Measurements from ENCODE around the gene MORN4.

MORN4 gene

GRCh38 chr10:97648562-97649404 is 15.5 kb upstream of the MORN4 start:
- Histone ChIP-seq H2BK15ac (ENCODE audit: low read length) (no peak overlapping the region), H3K14ac (ENCODE audit: low read length) (no peak overlapping the region), H4K91ac (ENCODE audit: low read depth, low read length, poor library complexity) (no peak overlapping the region), H2AFZ (ENCODE audit: low read length) (no peak overlapping the region), H2BK12ac (ENCODE audit: low read length) (no peak overlapping the region), H3K9ac (ENCODE audit: low read depth, low read length, poor library complexity) (no peak overlapping the region), H3K18ac (ENCODE audit: low read length) (no peak overlapping the region), H3K4me2 (ENCODE audit: insufficient read depth, low read length, poor library complexity, severe bottlenecking) (no peak overlapping the region), H3K9me3 (replicated peaks in 1 of 2; ENCODE audit: control insufficient read depth in 2 of 2, insufficient read depth in 1 of 2, low read depth in 1 of 2, low read length in 2 of 2) (peaks cover 0 to 9% of the 10 kb centered on the region in 2 donors), H3K4me3 (ENCODE audit: low read length in 2 of 2) (no peak overlapping the region), H4K8ac (ENCODE audit: low read depth, low read length) (no peak overlapping the region), H3K79me1 (ENCODE audit: low read depth, low read length) (no peaks in the 10 kb centered on the region), H3K36me3 (replicated peaks in 1 of 2; ENCODE audit: control insufficient read depth in 2 of 2, insufficient read depth in 2 of 2, low read length in 2 of 2) (peaks cover 26 to 77% of the 10 kb centered on the region in 2 donors), H3K23ac (ENCODE audit: low read depth, low read length, poor library complexity) (no peak overlapping the region), H3K4ac (ENCODE audit: low read length) (no peak overlapping the region), H2BK5ac (ENCODE audit: low read length) (no peak overlapping the region), H2AK5ac (ENCODE audit: low read depth, low read length) (no peak overlapping the region), H2BK120ac (ENCODE audit: low read depth, low read length) (no peak overlapping the region), H3K27me3 (ENCODE audit: control insufficient read depth in 3 of 3, insufficient read depth in 3 of 3, low read depth in 1 of 3, low read length in 3 of 3) (no peaks in the 10 kb centered on the region), H3K27ac (replicated peaks; ENCODE audit: low read length) (no peak overlapping the region), H3K4me1 (ENCODE audit: control insufficient read depth in 2 of 2, insufficient read depth in 1 of 2, low read depth in 1 of 2, low read length in 2 of 2) (peaks cover 0 to 9% of the 10 kb centered on the region in 2 donors)
- DNase-seq (ENCODE audit: low spot score) = no peak
- no CpG with 5 or more reads among the region's 5 CpGs for WGBS, 2 donors (ENCODE audit: extremely low coverage in 2 of 2, insufficient read length in 2 of 2, insufficient replicate concordance in 1 of 2)

- Histone ChIP-seq H2BK15ac (ENCODE audit: low read length) (no peak overlapping the region), H2BK120ac (ENCODE audit: low read depth, low read length) (no peak overlapping the region), H4K91ac (ENCODE audit: low read depth, low read length, poor library complexity) (no peak overlapping the region), H3K18ac (ENCODE audit: low read length) (no peak overlapping the region), H3K27ac (replicated peaks; ENCODE audit: low read length) (no peak overlapping the region), H3K14ac (ENCODE audit: low read length) (no peak overlapping the region), H3K9me3 (replicated peaks in 1 of 2; ENCODE audit: control insufficient read depth in 2 of 2, insufficient read depth in 1 of 2, low read depth in 1 of 2, low read length in 2 of 2) (peaks cover 0 to 9% of the 10 kb centered on the region in 2 donors), H4K8ac (ENCODE audit: low read depth, low read length) (no peak overlapping the region), H2BK5ac (ENCODE audit: low read length) (no peak overlapping the region), H2AK5ac (ENCODE audit: low read depth, low read length) (no peak overlapping the region), H3K4me2 (ENCODE audit: insufficient read depth, low read length, poor library complexity, severe bottlenecking) (no peak overlapping the region), H3K4ac (ENCODE audit: low read length) (no peak overlapping the region), H3K79me1 (ENCODE audit: low read depth, low read length) (peaks cover 2% of the 10 kb centered on the region), H3K23ac (ENCODE audit: low read depth, low read length, poor library complexity) (no peak overlapping the region), H2BK12ac (ENCODE audit: low read length) (no peak overlapping the region), H3K4me1 (ENCODE audit: control insufficient read depth in 2 of 2, insufficient read depth in 1 of 2, low read depth in 1 of 2, low read length in 2 of 2) (peaks cover 0 to 9% of the 10 kb centered on the region in 2 donors), H3K27me3 (ENCODE audit: control insufficient read depth in 3 of 3, insufficient read depth in 3 of 3, low read depth in 1 of 3, low read length in 3 of 3) (no peaks in the 10 kb centered on the region), H2AFZ (ENCODE audit: low read length) (no peak overlapping the region), H3K9ac (ENCODE audit: low read depth, low read length, poor library complexity) (no peak overlapping the region), H3K4me3 (ENCODE audit: low read length in 2 of 2) (no peak overlapping the region), H3K36me3 (replicated peaks in 1 of 2; ENCODE audit: control insufficient read depth in 2 of 2, insufficient read depth in 2 of 2, low read length in 2 of 2) (peaks cover 21 to 75% of the 10 kb centered on the region in 2 donors)
- no CpG with 5 or more reads among the region's 1 CpG for WGBS, 2 donors (ENCODE audit: extremely low coverage in 2 of 2, insufficient read length in 2 of 2, insufficient replicate concordance in 1 of 2)
- no peak for DNase-seq (ENCODE audit: low spot score)
Measured at GRCh38 chr10:97647556-97647955, 14.3 kb upstream of the MORN4 start.

- no peak overlapping the region for H3K18ac ChIP-seq (ENCODE audit: low read length)
- H2BK15ac ChIP-seq (ENCODE audit: low read length) = no peak overlapping the region
- no peak overlapping the region for H3K9ac ChIP-seq (ENCODE audit: low read depth, low read length, poor library complexity)
- H3K36me3 ChIP-seq (replicated peaks in 1 of 2; ENCODE audit: control insufficient read depth in 2 of 2, insufficient read depth in 2 of 2, low read length in 2 of 2) = peaks cover 11 to 52% of the 10 kb centered on the region in 2 donors
- peaks cover 6 to 14% of the 10 kb centered on the region in 2 donors for H3K4me1 ChIP-seq (ENCODE audit: control insufficient read depth in 2 of 2, insufficient read depth in 1 of 2, low read depth in 1 of 2, low read length in 2 of 2)
- H3K9me3 ChIP-seq (replicated peaks in 1 of 2; ENCODE audit: control insufficient read depth in 2 of 2, insufficient read depth in 1 of 2, low read depth in 1 of 2, low read length in 2 of 2) = peaks cover 0 to 9% of the 10 kb centered on the region in 2 donors
- peaks cover 8% of the 10 kb centered on the region for H3K79me1 ChIP-seq (ENCODE audit: low read depth, low read length)
- H2AFZ ChIP-seq (ENCODE audit: low read length) = no peak overlapping the region
- H3K23ac ChIP-seq (ENCODE audit: low read depth, low read length, poor library complexity) = no peak overlapping the region
- H4K91ac ChIP-seq (ENCODE audit: low read depth, low read length, poor library complexity) = no peak overlapping the region
- H2AK5ac ChIP-seq (ENCODE audit: low read depth, low read length) = no peak overlapping the region
- no peaks in the 10 kb centered on the region for H3K27me3 ChIP-seq (ENCODE audit: control insufficient read depth in 3 of 3, insufficient read depth in 3 of 3, low read depth in 1 of 3, low read length in 3 of 3)
- no peak overlapping the region for H3K14ac ChIP-seq (ENCODE audit: low read length)
- no peak overlapping the region for H4K8ac ChIP-seq (ENCODE audit: low read depth, low read length)
- H2BK5ac ChIP-seq (ENCODE audit: low read length) = no peak overlapping the region
- no peak overlapping the region for H3K27ac ChIP-seq (replicated peaks; ENCODE audit: low read length)
- no peak for DNase-seq (ENCODE audit: low spot score)
- no peak overlapping the region for H3K4me3 ChIP-seq (ENCODE audit: low read length in 2 of 2)
- no peak overlapping the region for H3K4ac ChIP-seq (ENCODE audit: low read length)
- no CpG with 5 or more reads among the region's 4 CpGs for WGBS, 2 donors (ENCODE audit: extremely low coverage in 2 of 2, insufficient read length in 2 of 2, insufficient replicate concordance in 1 of 2)
- no peak overlapping the region for H3K4me2 ChIP-seq (ENCODE audit: insufficient read depth, low read length, poor library complexity, severe bottlenecking)
- no peak overlapping the region for H2BK12ac ChIP-seq (ENCODE audit: low read length)
- H2BK120ac ChIP-seq (ENCODE audit: low read depth, low read length) = no peak overlapping the region
Measured at GRCh38 chr10:97644936-97645335, 11.6 kb upstream of the MORN4 start.

GRCh38 chr10:97643441-97643985 is 10.2 kb upstream of the MORN4 start:
- Histone ChIP-seq H3K27ac (replicated peaks; ENCODE audit: low read length) (no peak overlapping the region), H3K36me3 (replicated peaks in 1 of 2; ENCODE audit: control insufficient read depth in 2 of 2, insufficient read depth in 2 of 2, low read length in 2 of 2) (peaks cover 11 to 47% of the 10 kb centered on the region in 2 donors), H2BK12ac (ENCODE audit: low read length) (no peak overlapping the region)

More at GRCh38 chr10:97643441-97643985, 10.2 kb upstream of the MORN4 start:
- Histone ChIP-seq H2AFZ (ENCODE audit: low read length) (no peak overlapping the region), H3K14ac (ENCODE audit: low read length) (no peak overlapping the region), H4K8ac (ENCODE audit: low read depth, low read length) (no peak overlapping the region), H3K23ac (ENCODE audit: low read depth, low read length, poor library complexity) (no peak overlapping the region), H2BK120ac (ENCODE audit: low read depth, low read length) (no peak overlapping the region), H3K4me1 (ENCODE audit: control insufficient read depth in 2 of 2, insufficient read depth in 1 of 2, low read depth in 1 of 2, low read length in 2 of 2) (peaks cover 6 to 8% of the 10 kb centered on the region in 2 donors), H3K79me1 (ENCODE audit: low read depth, low read length) (peaks cover 8% of the 10 kb centered on the region), H2BK5ac (ENCODE audit: low read length) (no peak overlapping the region), H3K27me3 (ENCODE audit: control insufficient read depth in 3 of 3, insufficient read depth in 3 of 3, low read depth in 1 of 3, low read length in 3 of 3) (no peaks in the 10 kb centered on the region), H3K4me2 (ENCODE audit: insufficient read depth, low read length, poor library complexity, severe bottlenecking) (no peak overlapping the region), H3K9ac (ENCODE audit: low read depth, low read length, poor library complexity) (no peak overlapping the region), H3K4me3 (ENCODE audit: low read length in 2 of 2) (no peak overlapping the region), H3K9me3 (replicated peaks in 1 of 2; ENCODE audit: control insufficient read depth in 2 of 2, insufficient read depth in 1 of 2, low read depth in 1 of 2, low read length in 2 of 2) (peaks cover 0 to 9% of the 10 kb centered on the region in 2 donors), H2BK15ac (ENCODE audit: low read length) (no peak overlapping the region), H3K18ac (ENCODE audit: low read length) (no peak overlapping the region), H4K91ac (ENCODE audit: low read depth, low read length, poor library complexity) (no peak overlapping the region), H2AK5ac (ENCODE audit: low read depth, low read length) (no peak overlapping the region), H3K4ac (ENCODE audit: low read length) (no peak overlapping the region)
- DNase-seq (ENCODE audit: low spot score) = no peak
- no CpG with 5 or more reads among the region's 4 CpGs for WGBS, 2 donors (ENCODE audit: extremely low coverage in 2 of 2, insufficient read length in 2 of 2, insufficient replicate concordance in 1 of 2)

Measured in neuronal stem cell (in vitro differentiated cells).